ENCODE results near the gene UGT2A1. TPM values are rescaled to one million over a fixed set of nuclear protein-coding genes. Genes with fewer than 3 reads are reported as not detected.

UGT2A1 gene
- total RNA-seq, 1 donor from 2014 or later: not detected

- DNase-seq (no peak), ATAC-seq (no peak)
- Histone ChIP-seq H3K4me1 (no peaks in the 10 kb centered on the region), H3K27me3 (no peaks in the 10 kb centered on the region), H3K27ac (no peak overlapping the region), H3K36me3 (no peaks in the 10 kb centered on the region), H3K9me3 (no peaks in the 10 kb centered on the region), H3K4me3 (no peak overlapping the region)
- intact Hi-C loops (cut with DNase I): no loop called here
- no peak for TF ChIP-seq CTCF (IDR thresholded peaks at IDR 0.05)
Observed at GRCh38 chr4:69610484-69610883, 42.6 kb downstream of the UGT2A1 start.

GRCh38 chr4:69601065-69601464 lies 52.0 kb downstream of the UGT2A1 start:
- no peak overlapping the region for H3K27ac ChIP-seq
- DNase-seq (no peak), ATAC-seq (no peak)
- H3K36me3 ChIP-seq: no peaks in the 10 kb centered on the region
- no peak overlapping the region for H3K4me3 ChIP-seq
- TF ChIP-seq CTCF (IDR thresholded peaks at IDR 0.05): no peak
- H3K27me3 ChIP-seq: no peaks in the 10 kb centered on the region
- no peaks in the 10 kb centered on the region for H3K9me3 ChIP-seq
- intact Hi-C loops (cut with DNase I): no loop called here
- H3K4me1 ChIP-seq: no peaks in the 10 kb centered on the region

DNA sequence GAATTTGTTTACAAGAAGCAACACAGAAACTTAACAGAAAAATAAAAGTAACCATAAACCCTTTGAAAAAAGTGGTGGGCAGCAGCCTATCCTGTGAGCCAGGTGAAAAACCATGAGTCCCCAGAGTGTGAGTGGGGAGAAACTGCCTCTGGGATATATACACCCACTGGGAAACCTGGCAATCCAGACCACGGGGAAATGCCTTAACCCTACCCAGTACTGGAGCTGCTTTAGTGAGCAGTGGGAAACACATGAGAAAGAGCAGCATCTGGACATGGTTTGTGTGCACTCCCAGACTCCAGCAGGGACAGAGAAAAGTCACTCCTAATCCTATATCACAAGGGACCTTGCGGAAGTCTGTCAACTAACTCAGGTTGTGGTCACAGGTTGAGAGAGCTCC lies 53.0 kb downstream of the UGT2A1 start:
- intact Hi-C loops (cut with DNase I): no loop called here
- DNase-seq: no peak
- TF ChIP-seq CTCF (IDR thresholded peaks at IDR 0.05): no peak

GRCh38 chr4:69594382-69594781 lies 58.7 kb downstream of the UGT2A1 start:
- no peak for DNase-seq
- Histone ChIP-seq H3K4me3 (no peak overlapping the region), H3K9me3 (no peaks in the 10 kb centered on the region), H3K27me3 (no peaks in the 10 kb centered on the region), H3K36me3 (no peaks in the 10 kb centered on the region), H3K27ac (no peak overlapping the region), H3K4me1 (no peaks in the 10 kb centered on the region)
- no peak for TF ChIP-seq CTCF (IDR thresholded peaks at IDR 0.05)
- intact Hi-C loops (cut with DNase I): no loop called here
- ATAC-seq: no peak

More for the DNA sequence above, 53.0 kb downstream of the UGT2A1 start:
- Histone ChIP-seq H3K4me1 (no peaks in the 10 kb centered on the region), H3K27ac (no peak overlapping the region), H3K9me3 (no peaks in the 10 kb centered on the region), H3K4me3 (no peak overlapping the region), H3K27me3 (no peaks in the 10 kb centered on the region), H3K36me3 (no peaks in the 10 kb centered on the region)
- ATAC-seq: no peak

- no peak overlapping the region for H3K27ac ChIP-seq
- ATAC-seq (no peak), DNase-seq (no peak)
- no peaks in the 10 kb centered on the region for H3K27me3 ChIP-seq
- TF ChIP-seq CTCF (IDR thresholded peaks at IDR 0.05): no peak
- no peak overlapping the region for H3K4me3 ChIP-seq
- H3K4me1 ChIP-seq: no peaks in the 10 kb centered on the region
- H3K9me3 ChIP-seq: no peaks in the 10 kb centered on the region
- no peaks in the 10 kb centered on the region for H3K36me3 ChIP-seq
- intact Hi-C loops (cut with DNase I): no loop called here
Observed at GRCh38 chr4:69591364-69591763, 61.7 kb downstream of the UGT2A1 start.

- Histone ChIP-seq H3K27ac (no peak overlapping the region), H3K9me3 (no peaks in the 10 kb centered on the region), H3K4me3 (no peak overlapping the region), H3K4me1 (no peaks in the 10 kb centered on the region), H3K36me3 (no peaks in the 10 kb centered on the region), H3K27me3 (no peaks in the 10 kb centered on the region)
- intact Hi-C loops (cut with DNase I): no loop called here
- no peak for TF ChIP-seq CTCF (IDR thresholded peaks at IDR 0.05)
- ATAC-seq (no peak), DNase-seq (no peak)
Observed at GRCh38 chr4:69589884-69590283, 63.2 kb downstream of the UGT2A1 start.

Data from upper lobe of right lung (tissue), 1 donor.